Measurements from ENCODE around the gene RNF144A.
A peak's percentile ranks its signal among the peaks of the same experiment; 100 is the strongest.

Gene RNF144A

DNA sequence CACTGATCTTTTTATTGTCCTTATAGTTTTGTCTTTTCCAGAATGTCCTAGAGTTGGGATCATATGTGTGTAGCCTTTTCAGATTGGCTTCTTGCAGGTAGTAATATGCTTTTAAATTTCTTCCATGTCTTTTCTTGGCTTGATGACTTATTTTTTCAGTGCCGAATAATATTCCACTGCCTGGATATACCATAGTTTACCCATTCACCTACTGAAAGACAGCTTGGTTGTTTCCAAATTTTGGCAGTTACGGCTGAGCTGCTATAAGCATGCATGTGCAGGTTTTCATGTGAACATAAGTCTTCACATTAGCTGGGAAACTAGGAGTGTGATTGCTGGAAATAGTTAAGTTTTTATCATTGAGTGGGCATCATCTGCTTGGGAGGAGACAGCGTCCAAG is 73.7 kb downstream of the RNF144A start:
- no peak for TF ChIP-seq SIN3A (IDR thresholded peaks at IDR 0.05; ENCODE audit: borderline replicate concordance, insufficient read depth, low read length)
- no peak for TF ChIP-seq POLR2AphosphoS5 (IDR thresholded peaks at IDR 0.05; ENCODE audit: low read depth, low read length)
- TF ChIP-seq FOXP2 (optimal IDR thresholded peaks at IDR 0.05; ENCODE audit: borderline replicate concordance, extremely low read depth, extremely low read length, insufficient read depth): no peak
- TF ChIP-seq, protein P1, sequence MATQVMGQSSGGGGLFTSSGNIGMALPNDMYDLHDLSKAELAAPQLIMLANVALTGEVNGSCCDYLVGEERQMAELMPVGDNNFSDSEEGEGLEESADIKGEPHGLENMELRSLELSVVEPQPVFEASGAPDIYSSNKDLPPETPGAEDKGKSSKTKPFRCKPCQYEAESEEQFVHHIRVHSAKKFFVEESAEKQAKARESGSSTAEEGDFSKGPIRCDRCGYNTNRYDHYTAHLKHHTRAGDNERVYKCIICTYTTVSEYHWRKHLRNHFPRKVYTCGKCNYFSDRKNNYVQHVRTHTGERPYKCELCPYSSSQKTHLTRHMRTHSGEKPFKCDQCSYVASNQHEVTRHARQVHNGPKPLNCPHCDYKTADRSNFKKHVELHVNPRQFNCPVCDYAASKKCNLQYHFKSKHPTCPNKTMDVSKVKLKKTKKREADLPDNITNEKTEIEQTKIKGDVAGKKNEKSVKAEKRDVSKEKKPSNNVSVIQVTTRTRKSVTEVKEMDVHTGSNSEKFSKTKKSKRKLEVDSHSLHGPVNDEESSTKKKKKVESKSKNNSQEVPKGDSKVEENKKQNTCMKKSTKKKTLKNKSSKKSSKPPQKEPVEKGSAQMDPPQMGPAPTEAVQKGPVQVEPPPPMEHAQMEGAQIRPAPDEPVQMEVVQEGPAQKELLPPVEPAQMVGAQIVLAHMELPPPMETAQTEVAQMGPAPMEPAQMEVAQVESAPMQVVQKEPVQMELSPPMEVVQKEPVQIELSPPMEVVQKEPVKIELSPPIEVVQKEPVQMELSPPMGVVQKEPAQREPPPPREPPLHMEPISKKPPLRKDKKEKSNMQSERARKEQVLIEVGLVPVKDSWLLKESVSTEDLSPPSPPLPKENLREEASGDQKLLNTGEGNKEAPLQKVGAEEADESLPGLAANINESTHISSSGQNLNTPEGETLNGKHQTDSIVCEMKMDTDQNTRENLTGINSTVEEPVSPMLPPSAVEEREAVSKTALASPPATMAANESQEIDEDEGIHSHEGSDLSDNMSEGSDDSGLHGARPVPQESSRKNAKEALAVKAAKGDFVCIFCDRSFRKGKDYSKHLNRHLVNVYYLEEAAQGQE (IDR thresholded peaks at IDR 0.05; ENCODE audit: insufficient read depth in 1 of 2, low read depth in 2 of 2, low read length in 2 of 2): no peak
- TF ChIP-seq TAF1 (IDR thresholded peaks at IDR 0.05; ENCODE audit: borderline replicate concordance, insufficient read depth, low read length): no peak

DNA sequence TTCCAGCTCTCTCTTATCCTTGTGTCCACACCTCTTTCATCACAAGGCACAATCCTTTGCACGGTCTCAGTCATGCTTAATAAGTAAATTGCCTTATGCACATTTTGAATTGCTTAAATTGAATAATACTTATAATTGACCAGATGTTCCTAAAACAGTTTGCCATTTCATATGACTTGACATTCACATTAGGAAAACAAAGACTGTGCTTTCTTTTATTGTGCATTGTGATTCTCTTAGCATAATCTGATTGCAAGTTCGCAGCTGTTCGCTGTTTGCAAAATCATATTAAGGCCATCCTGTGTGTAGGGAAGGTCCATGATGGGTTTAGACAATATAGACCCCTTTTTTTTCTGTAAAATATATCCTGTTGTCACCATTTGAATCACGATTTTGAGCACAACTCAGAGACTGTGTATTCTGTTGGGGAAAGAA is 75.6 kb downstream of the RNF144A start:
- no peak for TF ChIP-seq TAF1 (IDR thresholded peaks at IDR 0.05; ENCODE audit: borderline replicate concordance, insufficient read depth, low read length)
- no peak for TF ChIP-seq SIN3A (IDR thresholded peaks at IDR 0.05; ENCODE audit: borderline replicate concordance, insufficient read depth, low read length)
- TF ChIP-seq, protein P1 (IDR thresholded peaks at IDR 0.05; ENCODE audit: insufficient read depth in 1 of 2, low read depth in 2 of 2, low read length in 2 of 2): no peak
- no peak for TF ChIP-seq FOXP2 (optimal IDR thresholded peaks at IDR 0.05; ENCODE audit: borderline replicate concordance, extremely low read depth, extremely low read length, insufficient read depth)

DNA sequence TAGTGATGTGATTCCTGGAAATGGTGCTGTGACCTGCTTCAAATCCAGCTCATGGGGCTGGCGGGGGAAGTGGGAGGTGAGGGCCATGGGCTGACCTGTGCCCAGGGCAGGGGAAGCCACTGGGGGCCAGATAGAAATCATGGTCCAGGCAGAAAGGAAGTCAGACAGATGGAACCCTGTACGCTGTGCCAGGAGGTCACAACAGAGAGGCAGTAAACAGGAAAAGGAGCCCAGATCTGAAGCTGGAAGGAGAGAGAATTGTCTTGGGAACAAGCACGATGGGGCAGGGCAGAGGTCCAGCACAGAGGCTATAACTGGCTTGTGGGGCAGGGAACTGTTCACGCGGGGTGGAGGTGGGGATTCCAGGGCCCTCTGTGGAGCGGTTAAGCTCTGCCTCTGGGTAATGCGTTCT is 76.0 kb downstream of the RNF144A start:
- TF ChIP-seq FOXP2 (optimal IDR thresholded peaks at IDR 0.05; ENCODE audit: borderline replicate concordance, extremely low read depth, extremely low read length, insufficient read depth): peak; percentile 90
- TF ChIP-seq TAF1 (IDR thresholded peaks at IDR 0.05; ENCODE audit: borderline replicate concordance, insufficient read depth, low read length): no peak

DNA sequence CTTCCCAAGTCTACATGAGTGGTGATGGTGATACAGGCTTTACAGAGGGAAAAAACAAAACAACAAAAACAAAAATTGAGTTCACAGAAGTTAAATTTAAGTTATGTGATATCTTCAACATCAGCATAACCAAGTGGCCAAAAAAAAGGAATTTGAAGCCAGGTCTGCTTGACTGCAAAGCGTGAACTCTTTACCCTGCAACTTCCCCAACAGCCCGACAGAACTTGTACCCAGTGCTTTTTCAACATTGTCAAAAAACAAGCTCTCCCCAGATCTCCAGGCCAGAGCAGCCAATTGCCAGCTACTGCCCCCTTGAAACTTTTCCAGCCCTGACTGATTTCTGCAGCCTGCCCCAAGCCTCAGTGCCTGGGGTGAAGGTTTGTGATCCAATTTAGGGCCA is 76.7 kb downstream of the RNF144A start:
- TF ChIP-seq POLR2AphosphoS5 (IDR thresholded peaks at IDR 0.05; ENCODE audit: low read depth, low read length) (no peak), TAF1 (IDR thresholded peaks at IDR 0.05; ENCODE audit: borderline replicate concordance, insufficient read depth, low read length) (no peak), SIN3A (IDR thresholded peaks at IDR 0.05; ENCODE audit: borderline replicate concordance, insufficient read depth, low read length) (no peak), FOXP2 (optimal IDR thresholded peaks at IDR 0.05; ENCODE audit: borderline replicate concordance, extremely low read depth, extremely low read length, insufficient read depth) (no peak)
- TF ChIP-seq, protein P1 (IDR thresholded peaks at IDR 0.05; ENCODE audit: insufficient read depth in 1 of 2, low read depth in 2 of 2, low read length in 2 of 2): no peak

DNA sequence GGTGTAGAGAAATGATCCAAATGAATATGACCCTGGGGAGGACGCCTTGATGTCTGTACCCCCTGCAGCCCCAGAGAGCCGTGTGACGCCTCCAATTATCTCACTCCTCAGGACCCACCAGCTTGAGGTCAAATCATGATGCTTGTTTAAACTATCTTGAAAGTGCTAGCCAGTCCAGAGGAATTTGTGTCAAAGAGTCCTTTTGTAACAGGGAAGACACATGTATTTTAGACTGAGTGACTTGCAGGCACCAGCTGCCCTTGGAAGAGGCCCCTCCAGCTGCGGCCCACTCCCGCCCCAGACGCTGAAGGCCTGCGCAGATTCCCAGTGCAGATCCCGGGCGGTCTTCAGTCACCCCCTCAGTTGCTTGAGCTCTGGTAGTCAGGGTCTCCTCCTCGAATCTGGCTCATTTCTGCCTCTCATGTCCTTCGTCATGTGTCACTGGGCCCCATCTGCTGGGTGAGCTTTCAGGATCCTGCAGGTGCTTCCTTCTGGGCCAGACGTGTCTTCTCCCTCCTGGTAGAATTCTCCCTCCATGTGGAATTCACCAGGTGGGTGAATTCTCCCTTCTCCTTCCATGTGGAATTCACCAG is 77.4 kb downstream of the RNF144A start:
- TF ChIP-seq, protein P1 (IDR thresholded peaks at IDR 0.05; ENCODE audit: insufficient read depth in 1 of 2, low read depth in 2 of 2, low read length in 2 of 2): no peak
- TF ChIP-seq SIN3A (IDR thresholded peaks at IDR 0.05; ENCODE audit: borderline replicate concordance, insufficient read depth, low read length) (no peak), FOXP2 (optimal IDR thresholded peaks at IDR 0.05; ENCODE audit: borderline replicate concordance, extremely low read depth, extremely low read length, insufficient read depth) (no peak), TAF1 (IDR thresholded peaks at IDR 0.05; ENCODE audit: borderline replicate concordance, insufficient read depth, low read length) (no peak), POLR2AphosphoS5 (IDR thresholded peaks at IDR 0.05; ENCODE audit: low read depth, low read length) (no peak)
